GM12878 (cell line): ENCODE measurements around the gene PPP1R13L. TPM values are rescaled to one million over a fixed set of nuclear protein-coding genes. Genes with fewer than 3 reads are reported as not detected.

Experiments used
- ATF2 ChIP-seq: IDR thresholded peaks from 2 replicates; pipeline ENCODE4 v1.6.1; 2012; ENCODE audit warnings: low read length, inconsistent platforms
- CUX1 ChIP-seq: IDR thresholded peaks from 2 replicates; pipeline ENCODE4 v1.6.1; 2012; ENCODE audit warnings: improper control_type of control experiment, low read depth, low read length; ENCODE audit not compliant: insufficient replicate concordance
- E2F4 ChIP-seq: IDR thresholded peaks from 2 replicates; pipeline ENCODE4 v1.6.1; 2012; ENCODE audit warnings: low read depth, low read length, improper control_type of control experiment
- ELK1 ChIP-seq: IDR thresholded peaks from 2 replicates; pipeline ENCODE4 v1.6.1; 2012; ENCODE audit warnings: low read depth, low read length, improper control_type of control experiment
- NFYB ChIP-seq: IDR thresholded peaks from 2 replicates; pipeline ENCODE4 v1.6.1; 2011; ENCODE audit warnings: low read depth, mild to moderate bottlenecking, low read length, improper control_type of control experiment, moderate library complexity; ENCODE audit not compliant: insufficient read depth
- POLR2AphosphoS2 ChIP-seq: IDR thresholded peaks from 2 replicates; pipeline ENCODE4 v1.6.1; 2011; ENCODE audit warnings: low read depth, mild to moderate bottlenecking, low read length, improper control_type of control experiment, moderate library complexity
- SIX5 ChIP-seq: IDR thresholded peaks from 2 replicates; pipeline ENCODE4 v1.6.1; 2011; ENCODE audit warnings: mild to moderate bottlenecking, low read depth, low read length, moderate library complexity; ENCODE audit not compliant: severe bottlenecking
- polyA plus RNA-seq, 11 experiments: library from polyadenylated mRNA; depleted of rRNA in 4 of 11; unstranded in 6 of 11; stranded (reverse) in 5 of 11; fragments of >200 nt; fragmentation: Nextera tagmentation in 4 of 11; fragmentation: Illumina TruSeq in 1 of 11; extraction: Ambion mirVana in 4 of 11; extraction: Trizol in 1 of 11; gene quantifications; 1 replicate in 1 of 11; 2 replicates in 10 of 11; pipeline versions ENCODE4 v1.2.1 to v1.2.3, GENCODE V29; 2011 to 2016; ENCODE audit warnings: inconsistent platforms in 2 of 11, missing spikeins in 2 of 11, low read depth in 1 of 11
- total RNA-seq, 4 experiments: library from RNA; depleted of rRNA in 3 of 4; stranded (reverse); fragments of >200 nt in 3 of 4; fragmentation: Illumina TruSeq in 1 of 4; extraction: Trizol in 1 of 4; gene quantifications; 2 replicates each; pipeline versions ENCODE4 v1.2.1 to v1.2.3, GENCODE V29; 2013 to 2021

PPP1R13L gene
- total and polyA plus RNA-seq, 10 of the 15 experiments (the other 5 are each of a cell fraction or from before 2014, with no cell fraction given) = 0.40 to 10.0 (median 2.5) TPM

- no peak for TF ChIP-seq NFYB
- no peak for TF ChIP-seq ELK1
- no peak for TF ChIP-seq E2F4
- TF ChIP-seq CUX1 = no peak
- no peak for TF ChIP-seq ATF2
- TF ChIP-seq POLR2AphosphoS2 = no peak
- TF ChIP-seq SIX5 = no peak
Measured at GRCh38 chr19:45414468-45414867, 9.6 kb upstream of the PPP1R13L start (continued).
